GM12872 (cell line): ENCODE measurements around the gene TCTN2.

Experiments used
- TF ChIP-seq, protein P1 (sequence below): IDR thresholded peaks from 3 replicates; pipeline ENCODE4 v1.5.1; 2011; ENCODE audit warnings: low read depth, mild to moderate bottlenecking, low read length, moderate library complexity; ENCODE audit not compliant: insufficient read depth

Gene TCTN2

DNA sequence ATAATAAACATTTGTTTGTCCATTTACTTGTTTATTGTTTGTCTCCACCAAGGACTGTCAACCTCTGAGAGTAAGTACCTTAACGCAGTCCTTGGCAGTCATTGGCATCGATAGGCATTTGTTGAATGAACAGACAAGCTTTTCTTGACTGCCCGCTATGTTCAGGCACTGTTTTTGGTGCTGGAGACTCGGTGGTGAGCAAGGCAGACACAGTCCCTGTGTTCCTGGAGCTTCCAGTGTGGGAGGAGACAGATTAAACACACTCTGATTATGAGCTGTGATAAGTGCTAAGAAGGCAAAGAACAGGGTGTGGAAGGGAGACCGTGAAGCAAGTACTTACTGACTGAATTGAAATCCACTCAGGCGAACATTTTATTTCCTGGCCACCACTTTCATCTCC is 42.5 kb downstream of the TCTN2 start:
- TF ChIP-seq, protein P1, sequence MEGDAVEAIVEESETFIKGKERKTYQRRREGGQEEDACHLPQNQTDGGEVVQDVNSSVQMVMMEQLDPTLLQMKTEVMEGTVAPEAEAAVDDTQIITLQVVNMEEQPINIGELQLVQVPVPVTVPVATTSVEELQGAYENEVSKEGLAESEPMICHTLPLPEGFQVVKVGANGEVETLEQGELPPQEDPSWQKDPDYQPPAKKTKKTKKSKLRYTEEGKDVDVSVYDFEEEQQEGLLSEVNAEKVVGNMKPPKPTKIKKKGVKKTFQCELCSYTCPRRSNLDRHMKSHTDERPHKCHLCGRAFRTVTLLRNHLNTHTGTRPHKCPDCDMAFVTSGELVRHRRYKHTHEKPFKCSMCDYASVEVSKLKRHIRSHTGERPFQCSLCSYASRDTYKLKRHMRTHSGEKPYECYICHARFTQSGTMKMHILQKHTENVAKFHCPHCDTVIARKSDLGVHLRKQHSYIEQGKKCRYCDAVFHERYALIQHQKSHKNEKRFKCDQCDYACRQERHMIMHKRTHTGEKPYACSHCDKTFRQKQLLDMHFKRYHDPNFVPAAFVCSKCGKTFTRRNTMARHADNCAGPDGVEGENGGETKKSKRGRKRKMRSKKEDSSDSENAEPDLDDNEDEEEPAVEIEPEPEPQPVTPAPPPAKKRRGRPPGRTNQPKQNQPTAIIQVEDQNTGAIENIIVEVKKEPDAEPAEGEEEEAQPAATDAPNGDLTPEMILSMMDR, result no peak

DNA sequence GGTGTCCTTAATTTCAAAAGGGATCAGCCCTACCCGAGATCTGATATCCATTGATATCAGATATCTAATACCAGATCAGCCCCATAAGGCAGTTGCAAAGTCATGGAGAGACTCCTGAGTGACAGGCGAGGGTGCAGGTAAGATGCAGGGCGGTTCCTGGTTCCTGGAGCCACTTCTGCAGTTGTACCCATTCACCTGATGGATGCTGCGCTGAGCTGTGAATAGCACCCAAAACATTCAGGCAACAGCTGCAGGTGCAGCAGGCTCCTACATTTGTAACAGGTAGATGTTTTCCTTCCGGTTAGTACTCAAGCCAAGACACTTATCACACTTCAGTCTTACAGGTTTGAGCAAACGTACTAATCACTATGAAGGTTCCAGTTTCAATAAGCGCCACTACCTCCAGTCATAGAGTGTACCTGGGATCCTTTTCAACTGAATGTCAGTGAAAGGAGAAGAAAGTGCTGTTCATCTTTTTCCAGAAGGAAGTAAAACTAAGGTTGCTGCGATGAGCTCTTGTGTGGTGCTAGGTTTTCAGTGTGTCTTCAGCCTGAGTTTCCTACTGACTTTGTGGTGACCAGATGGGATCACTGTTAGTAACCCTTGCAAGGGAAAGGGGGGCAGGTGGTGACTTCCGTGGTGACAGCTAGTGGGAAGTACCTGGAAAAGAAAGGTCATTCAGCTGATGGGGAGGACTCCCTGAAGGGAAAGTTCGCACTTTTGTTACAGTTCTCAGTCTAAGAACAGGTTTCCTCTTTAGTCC is 43.1 kb downstream of the TCTN2 start:
- TF ChIP-seq, protein P1, result no peak

DNA sequence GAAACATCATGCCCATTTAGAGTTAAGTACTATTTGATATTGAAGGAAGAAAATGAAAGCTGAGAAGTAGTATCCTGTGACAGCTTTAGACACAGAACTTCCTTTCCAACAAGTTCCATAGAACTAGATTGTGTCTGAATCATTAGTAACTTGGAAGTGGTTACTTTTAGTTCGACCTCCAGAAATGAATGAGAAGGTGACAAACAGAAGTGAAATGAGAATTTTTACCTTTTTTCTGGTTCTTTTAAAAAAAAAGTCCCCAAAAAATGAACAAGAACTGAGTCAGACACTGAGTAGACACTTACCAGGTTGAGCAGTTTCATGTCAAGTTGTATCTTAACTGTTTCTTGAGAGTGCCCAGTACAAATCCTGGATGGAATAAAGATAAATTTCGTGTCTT is 44.3 kb downstream of the TCTN2 start:
- TF ChIP-seq, protein P1, result no peak

DNA sequence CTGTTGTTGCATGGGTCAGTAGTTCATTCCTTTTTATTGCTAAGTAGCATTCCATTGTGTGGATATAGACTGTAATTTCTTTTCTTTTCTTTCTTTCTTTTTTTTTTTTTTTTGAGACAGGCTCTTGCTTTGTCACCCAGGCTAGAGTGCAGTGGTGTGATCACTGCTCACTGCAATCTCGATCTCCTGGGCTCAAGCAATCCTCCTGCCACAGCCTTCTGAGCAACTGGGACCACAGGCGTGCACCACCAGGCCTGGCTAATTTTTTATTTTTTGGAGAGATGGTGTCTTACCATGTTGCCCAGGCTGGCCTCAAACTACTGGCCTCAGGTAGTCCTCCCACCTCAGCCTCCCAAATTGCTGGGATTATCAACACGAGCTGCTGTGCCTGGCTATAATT is 46.4 kb downstream of the TCTN2 start:
- TF ChIP-seq, protein P1, result no peak

DNA sequence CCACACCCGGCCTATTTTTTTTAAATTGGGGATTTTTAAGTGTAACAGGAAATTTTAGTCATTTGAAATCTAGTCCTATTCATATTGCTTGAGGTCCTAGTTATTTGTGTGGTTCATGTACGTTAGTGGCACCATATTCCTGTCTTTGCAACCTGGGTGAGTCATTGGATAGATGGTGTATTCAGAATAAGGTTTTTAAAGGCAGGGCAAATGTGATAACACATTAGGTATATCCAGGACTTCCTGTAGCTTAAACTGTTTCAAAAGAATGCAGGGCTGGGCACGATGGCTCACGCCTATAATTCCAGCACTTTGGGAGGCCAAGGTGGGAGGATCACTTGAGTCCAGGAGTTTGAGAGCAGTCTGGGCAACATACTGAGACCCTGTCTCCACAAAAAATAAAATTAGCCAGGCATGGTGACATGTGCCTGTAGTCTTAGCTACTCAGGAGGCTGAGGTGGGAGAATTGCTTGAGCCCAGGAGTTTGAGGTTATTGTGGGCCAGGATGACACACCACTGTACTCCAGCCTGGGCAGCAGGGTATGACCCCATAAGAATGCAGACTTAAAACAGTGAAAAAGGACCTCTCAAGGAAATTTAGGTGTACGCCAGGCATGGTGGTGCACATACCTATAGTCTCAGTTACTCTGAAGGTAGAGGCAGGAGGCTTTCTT is 49.4 kb downstream of the TCTN2 start:
- TF ChIP-seq, protein P1, result no peak

DNA sequence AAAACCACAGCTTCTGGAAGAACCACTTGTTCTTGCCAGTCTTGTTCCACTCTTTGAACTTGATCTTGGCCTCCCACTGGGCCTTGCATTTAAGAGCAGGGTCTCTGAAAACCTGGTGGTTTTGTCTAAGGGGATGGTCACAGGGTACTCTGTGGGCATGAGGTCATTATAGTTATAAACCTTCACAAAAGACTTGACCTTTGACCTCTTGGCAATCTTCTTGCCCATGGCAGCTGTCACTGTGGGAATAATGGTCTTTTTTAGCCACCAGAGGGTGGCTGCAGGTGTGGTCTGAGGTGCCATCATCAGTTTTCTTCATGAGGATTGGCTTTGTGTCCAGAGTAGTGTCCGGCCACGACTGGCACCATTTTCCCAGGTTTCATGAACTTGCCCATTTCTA is 50.3 kb downstream of the TCTN2 start:
- TF ChIP-seq, protein P1, result no peak

DNA sequence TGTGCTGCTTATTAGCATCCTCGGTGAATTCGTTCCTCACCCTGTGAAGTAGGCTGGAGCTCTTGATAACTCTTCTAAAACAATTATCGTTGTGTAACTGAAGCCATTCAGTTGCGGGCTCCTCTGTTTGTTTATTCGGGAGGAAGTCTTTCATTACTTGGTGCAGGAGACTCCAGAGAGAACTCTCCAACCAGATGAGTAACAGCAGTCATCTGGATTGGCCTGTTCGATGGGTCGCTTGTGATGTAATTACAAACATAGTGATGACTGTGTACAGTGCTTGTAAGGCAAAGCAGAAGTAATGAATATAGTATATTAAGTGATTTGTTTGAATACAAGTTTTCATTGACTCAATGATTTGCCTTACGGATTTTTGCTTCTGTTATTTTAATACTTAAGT is 52.1 kb downstream of the TCTN2 start:
- TF ChIP-seq, protein P1, result no peak
